Gastroesophageal sphincter (tissue), 3 donors: ENCODE measurements around the gene GNAQ.

Experiments used
- CTCF ChIP-seq, 4 experiments: fragments of 200-600 bp in 2 of 4; fragments of 450-650 bp in 2 of 4; sonication (generic) in 1 of 4; IDR thresholded peaks; one replicate each; pipeline ENCODE4 v1.5.1; 2017 to 2019; ENCODE audit warnings: antibody characterized with exemption in 4 of 4, mild to moderate bottlenecking in 2 of 4, moderate library complexity in 2 of 4
- EP300 ChIP-seq: sonication (generic); formaldehyde crosslinking; IDR thresholded peaks from one replicate; pipeline ENCODE4 v1.6.1; 2017; ENCODE audit warnings: antibody characterized with exemption, mild to moderate bottlenecking

- no peak for TF ChIP-seq CTCF (IDR thresholded peaks at IDR 0.05)
- TF ChIP-seq EP300, result no peak
These were observed 153.6 kb downstream of the GNAQ start for GRCh38 chr9:77877976-77878375.
